Ishikawa (cell line): ENCODE measurements around the gene C19orf33.

Experiments
- CEBPB ChIP-seq: IDR thresholded peaks from 2 replicates; pipeline ENCODE4 v1.6.1; 2012
- CREB1 ChIP-seq: IDR thresholded peaks from 2 replicates; pipeline ENCODE4 v1.6.1; 2012; ENCODE audit warnings: low read depth
- EGR1 ChIP-seq: IDR thresholded peaks from 2 replicates; pipeline ENCODE4 v1.6.1; 2012
- EP300 ChIP-seq: IDR thresholded peaks from 2 replicates; pipeline ENCODE4 v1.6.1; 2012; ENCODE audit warnings: borderline replicate concordance
- FOXM1 ChIP-seq: IDR thresholded peaks from 2 replicates; pipeline ENCODE4 v1.6.1; 2012; ENCODE audit warnings: low read depth, borderline replicate concordance
- MAX ChIP-seq: IDR thresholded peaks from 2 replicates; pipeline ENCODE4 v1.6.1; 2012
- NFIC ChIP-seq: IDR thresholded peaks from 2 replicates; pipeline ENCODE4 v1.6.1; 2012
- RAD21 ChIP-seq: IDR thresholded peaks from 2 replicates; pipeline ENCODE4 v1.6.1; 2012; ENCODE audit warnings: low read depth
- REST ChIP-seq: IDR thresholded peaks from 2 replicates; pipeline ENCODE4 v1.6.1; 2012; ENCODE audit warnings: low read depth, mild to moderate bottlenecking
- TAF1 ChIP-seq: IDR thresholded peaks from 2 replicates; pipeline ENCODE4 v1.6.1; 2012; ENCODE audit warnings: low read depth, mild to moderate bottlenecking
- TCF12 ChIP-seq: IDR thresholded peaks from 2 replicates; pipeline ENCODE4 v1.6.1; 2012; ENCODE audit warnings: low read depth
- TEAD4 ChIP-seq: IDR thresholded peaks from 2 replicates; pipeline ENCODE4 v1.6.1; 2012
- USF1 ChIP-seq: IDR thresholded peaks from 2 replicates; pipeline ENCODE4 v1.6.1; 2012
- YY1 ChIP-seq: IDR thresholded peaks from 2 replicates; pipeline ENCODE4 v1.6.1; 2012; ENCODE audit warnings: low read depth
- ZBTB7A ChIP-seq: IDR thresholded peaks from 2 replicates; pipeline ENCODE4 v1.6.1; 2012; ENCODE audit warnings: low read depth

Gene C19orf33

GRCh38 chr19:38303517-38304351 is at the start of gene C19orf33:
Gene C19orf33, plus strand, starts transcription at chr19:38304251. Its CDS starts 11 bp downstream, at chr19:38304262.
- TF ChIP-seq NFIC: no peak
- TF ChIP-seq YY1: peak; percentile 40; the same call in 1 of the 2 replicates
- TF ChIP-seq CEBPB: no peak
- no peak for TF ChIP-seq FOXM1
- TF ChIP-seq EP300: peak; percentile 54; the same call in 1 of the 2 replicates
- TF ChIP-seq CREB1: no peak
- TF ChIP-seq REST: no peak
- peak; percentile 43; the same call in 1 of the 2 replicates for TF ChIP-seq USF1
- TF ChIP-seq TEAD4: peak; percentile 70
- TF ChIP-seq EGR1: no peak
- TF ChIP-seq TCF12: peak; percentile 60
- TF ChIP-seq RAD21: no peak
- peak; percentile 60; the same call in 1 of the 2 replicates for TF ChIP-seq ZBTB7A
- no peak; the same call in 1 of the 2 replicates for TF ChIP-seq TAF1
- TF ChIP-seq MAX: peak; percentile 33; the same call in 1 of the 2 replicates

- TF ChIP-seq ZBTB7A (no peak), RAD21 (no peak), TEAD4 (no peak), EP300 (no peak), CEBPB (no peak)
Observed at GRCh38 chr19:38255383-38256014, 48.6 kb upstream of the C19orf33 start.

GRCh38 chr19:38262585-38263268 is 41.3 kb upstream of the C19orf33 start:
- 0 out of 2 replicates have a peak, but pooled peaks have one; percentile 20 for TF ChIP-seq EP300
- 0 out of 2 replicates have a peak, but pooled peaks have one; percentile 21 for TF ChIP-seq MAX
- TF ChIP-seq FOXM1: no peak

- TF ChIP-seq MAX: peak; percentile 7; the same call in 1 of the 2 replicates
- peak; percentile 51; the same call in 1 of the 2 replicates for TF ChIP-seq EGR1
- TF ChIP-seq REST: no peak
- TF ChIP-seq TEAD4: peak; percentile 40; the same call in 1 of the 2 replicates
- 0 out of 2 replicates have a peak, but pooled peaks have one; percentile 10 for TF ChIP-seq TCF12
Observed at GRCh38 chr19:38263689-38264485, 40.2 kb upstream of the C19orf33 start.
